Measurements from ENCODE around the gene SPECC1. TPM values are rescaled to one million over a fixed set of nuclear protein-coding genes. Genes with fewer than 3 reads are reported as not detected.

Gene SPECC1
- total RNA-seq, 4 donors from 2014 or later, result 44.5 to 87.9 (median 70.0) TPM

DNA sequence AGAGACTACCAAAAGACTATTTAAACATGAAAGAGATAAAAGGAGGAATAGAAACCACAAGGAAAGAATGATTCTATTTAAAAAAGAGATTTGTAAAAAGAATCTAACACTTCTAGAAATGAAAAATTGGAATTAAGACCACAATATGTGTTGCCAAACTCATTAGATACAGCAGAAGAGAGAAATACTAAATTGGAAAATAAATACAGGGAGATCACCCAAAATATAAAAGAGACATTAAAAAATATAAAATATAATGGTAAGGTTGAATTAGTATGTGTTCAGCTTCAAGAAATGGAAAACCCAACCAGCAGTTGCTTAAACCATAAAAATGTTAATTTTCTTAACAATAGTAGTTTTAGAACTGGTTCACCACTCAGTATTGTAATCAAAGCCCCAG lies 297.8 kb downstream of the SPECC1 start:
- no peak for TF ChIP-seq CTCF (IDR thresholded peaks at IDR 0.05; ENCODE audit: low read depth)

DNA sequence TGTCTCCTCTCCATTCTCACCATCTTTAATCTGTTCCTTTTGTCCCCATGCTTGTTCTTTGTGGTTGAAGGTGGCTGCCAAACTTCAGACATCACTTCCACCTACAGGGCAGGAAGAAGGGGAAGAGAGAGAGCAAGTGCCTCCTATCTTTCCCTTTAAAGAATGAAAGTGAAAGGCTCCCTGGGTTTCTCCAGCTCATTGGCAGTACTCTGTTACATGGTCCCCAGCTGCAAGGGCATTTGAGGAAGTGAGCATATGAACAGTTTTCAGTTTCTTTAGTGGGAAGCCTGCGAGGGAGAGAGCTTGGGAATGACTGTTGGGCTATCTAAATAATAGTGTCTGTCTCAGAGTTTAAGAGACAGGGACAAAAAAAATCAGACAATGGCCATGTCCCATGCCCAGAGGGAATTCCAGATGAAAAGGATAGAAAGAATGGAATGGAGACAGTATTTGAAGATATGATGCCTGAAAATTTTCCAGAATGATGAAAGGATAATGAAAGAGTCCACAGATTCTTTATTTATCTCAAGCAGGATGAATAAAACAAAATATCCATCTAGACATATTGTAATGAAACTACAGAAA lies 298.3 kb downstream of the SPECC1 start:
- TF ChIP-seq CTCF (IDR thresholded peaks at IDR 0.05; ENCODE audit: low read depth), result no peak

GRCh38 chr17:20310481-20310880 lies 301.3 kb downstream of the SPECC1 start:
- no peak for TF ChIP-seq CTCF (IDR thresholded peaks at IDR 0.05; ENCODE audit: low read depth)

DNA sequence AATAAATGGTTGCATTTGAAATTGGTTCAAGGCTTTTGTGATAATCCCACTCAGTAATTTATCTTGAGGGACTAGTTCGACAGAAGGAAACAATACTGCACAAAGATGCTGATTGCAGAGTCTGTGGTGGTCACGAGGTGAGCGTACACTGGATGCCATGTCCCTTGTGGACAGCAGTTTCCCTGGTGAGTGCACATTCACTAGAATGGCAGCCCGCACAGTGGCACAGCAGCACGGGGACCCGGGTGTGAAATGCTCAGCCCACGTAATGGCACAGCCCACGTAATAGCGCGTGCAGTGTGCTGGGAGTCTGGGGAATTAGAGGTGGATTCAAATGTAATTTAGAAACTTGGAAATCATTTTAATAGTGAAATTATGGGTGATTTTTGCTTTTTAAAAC lies 304.1 kb downstream of the SPECC1 start:
- no peak for TF ChIP-seq CTCF (IDR thresholded peaks at IDR 0.05; ENCODE audit: low read depth)

DNA sequence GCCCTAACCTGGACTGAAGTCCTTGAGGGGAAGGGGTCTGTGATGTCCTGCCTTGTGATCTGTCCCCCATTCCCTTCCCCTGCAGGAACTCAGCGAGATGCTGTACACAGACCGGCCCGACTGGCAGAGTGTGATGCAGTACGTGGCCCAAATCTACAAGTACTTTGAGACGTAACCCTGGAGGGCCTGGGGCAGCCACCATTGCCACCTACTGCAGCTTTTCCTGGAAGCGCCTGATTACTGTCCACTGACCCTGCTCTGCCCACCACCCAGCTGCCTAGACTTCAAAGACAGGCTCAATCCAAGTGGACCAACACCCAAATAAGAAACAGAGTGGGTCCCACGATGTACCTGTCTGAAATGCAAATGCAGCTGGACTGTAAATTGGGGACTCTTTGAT lies 304.7 kb downstream of the SPECC1 start:
- TF ChIP-seq CTCF (IDR thresholded peaks at IDR 0.05; ENCODE audit: low read depth), result no peak

DNA sequence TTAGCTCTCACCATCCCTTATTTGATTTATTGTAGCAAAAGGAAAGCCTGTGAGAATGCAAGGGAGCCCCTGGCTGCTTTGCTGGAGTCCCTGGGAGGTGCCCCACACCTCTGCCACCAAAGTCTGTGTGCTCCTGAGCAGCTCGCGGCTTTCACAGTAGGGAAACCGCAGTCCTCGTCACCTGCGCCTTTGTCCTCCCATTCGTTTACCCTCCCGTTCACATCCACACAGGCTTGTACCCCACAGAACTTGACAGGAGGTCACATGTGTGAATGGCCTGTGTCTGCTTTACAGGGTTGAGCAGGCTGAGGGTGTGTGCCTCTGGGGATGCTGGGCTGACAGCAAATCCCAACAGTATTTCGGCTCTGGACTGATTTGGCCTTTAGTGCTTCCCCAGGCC lies 305.7 kb downstream of the SPECC1 start:
- no peak for TF ChIP-seq CTCF (IDR thresholded peaks at IDR 0.05; ENCODE audit: low read depth)

- no peak for TF ChIP-seq CTCF (IDR thresholded peaks at IDR 0.05; ENCODE audit: low read depth)
Measured at GRCh38 chr17:20315311-20315710, 306.2 kb downstream of the SPECC1 start.

Measured in subcutaneous adipose tissue (tissue), 4 donors.